Fibroblast of pulmonary artery (primary cell): Measurements from ENCODE around the gene DPP4.
A peak's percentile ranks its signal among the peaks of the same experiment; 100 is the strongest.

Source experiments
- DNase-seq: peaks from one replicate; pipeline ENCODE4 v3.0.0-alpha.2; 2010; ENCODE audit warnings: low read depth
- H3K4me3 ChIP-seq: replicated peaks from 2 replicates; pipeline ENCODE4 v1.5.1; 2011; ENCODE audit warnings: low read depth, mild to moderate bottlenecking, control low read depth, low read length, moderate library complexity
- TF ChIP-seq, protein P1 (sequence below): IDR thresholded peaks from 2 replicates; pipeline ENCODE4 v1.5.1; 2011; ENCODE audit warnings: mild to moderate bottlenecking, control low read depth, low read length, inconsistent platforms; ENCODE audit errors: missing control alignments

Gene DPP4

DNA sequence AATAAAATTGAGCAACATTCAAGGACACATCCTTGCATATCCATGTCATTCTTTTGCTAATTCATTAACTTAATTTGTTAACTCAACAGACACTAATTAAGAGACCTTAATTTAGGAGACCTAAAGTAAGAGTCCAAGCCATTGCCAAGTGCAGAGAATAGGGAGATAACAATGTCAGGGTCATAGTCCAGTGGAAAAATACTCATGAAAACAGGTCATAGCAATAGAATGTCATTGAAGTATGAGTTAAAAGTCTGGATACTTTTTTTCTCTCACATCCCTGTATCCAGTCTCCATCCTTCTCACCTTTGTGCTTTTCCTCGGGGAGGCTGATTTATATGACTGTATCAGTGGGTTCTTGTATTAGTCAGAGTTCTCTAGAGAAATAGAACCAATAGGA lies 26.6 kb upstream of the DPP4 start:
- no peak overlapping the region for H3K4me3 ChIP-seq
- no peak for DNase-seq
- TF ChIP-seq, protein P1, sequence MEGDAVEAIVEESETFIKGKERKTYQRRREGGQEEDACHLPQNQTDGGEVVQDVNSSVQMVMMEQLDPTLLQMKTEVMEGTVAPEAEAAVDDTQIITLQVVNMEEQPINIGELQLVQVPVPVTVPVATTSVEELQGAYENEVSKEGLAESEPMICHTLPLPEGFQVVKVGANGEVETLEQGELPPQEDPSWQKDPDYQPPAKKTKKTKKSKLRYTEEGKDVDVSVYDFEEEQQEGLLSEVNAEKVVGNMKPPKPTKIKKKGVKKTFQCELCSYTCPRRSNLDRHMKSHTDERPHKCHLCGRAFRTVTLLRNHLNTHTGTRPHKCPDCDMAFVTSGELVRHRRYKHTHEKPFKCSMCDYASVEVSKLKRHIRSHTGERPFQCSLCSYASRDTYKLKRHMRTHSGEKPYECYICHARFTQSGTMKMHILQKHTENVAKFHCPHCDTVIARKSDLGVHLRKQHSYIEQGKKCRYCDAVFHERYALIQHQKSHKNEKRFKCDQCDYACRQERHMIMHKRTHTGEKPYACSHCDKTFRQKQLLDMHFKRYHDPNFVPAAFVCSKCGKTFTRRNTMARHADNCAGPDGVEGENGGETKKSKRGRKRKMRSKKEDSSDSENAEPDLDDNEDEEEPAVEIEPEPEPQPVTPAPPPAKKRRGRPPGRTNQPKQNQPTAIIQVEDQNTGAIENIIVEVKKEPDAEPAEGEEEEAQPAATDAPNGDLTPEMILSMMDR = no peak

DNA sequence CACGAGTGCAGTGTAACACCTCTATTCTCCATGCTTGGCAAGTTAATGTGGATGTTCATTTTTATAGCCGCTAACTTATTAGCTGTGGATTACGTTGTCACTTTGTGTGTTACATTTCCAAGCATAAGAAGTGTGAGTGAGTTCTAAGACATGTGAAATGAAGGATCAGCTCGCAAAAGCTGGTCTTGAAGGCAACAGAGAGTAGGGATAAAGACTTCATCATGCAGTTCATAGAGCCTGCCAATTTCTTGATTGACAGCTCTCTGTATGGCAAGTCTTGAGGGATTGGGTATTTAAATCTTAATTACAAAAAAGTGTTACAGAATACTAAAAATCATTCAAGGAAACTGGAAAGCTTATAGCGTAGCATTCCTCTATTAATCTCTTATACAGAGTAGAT lies 25.8 kb upstream of the DPP4 start:
- no peak for DNase-seq
- no peak overlapping the region for H3K4me3 ChIP-seq
- TF ChIP-seq, protein P1 = no peak

DNA sequence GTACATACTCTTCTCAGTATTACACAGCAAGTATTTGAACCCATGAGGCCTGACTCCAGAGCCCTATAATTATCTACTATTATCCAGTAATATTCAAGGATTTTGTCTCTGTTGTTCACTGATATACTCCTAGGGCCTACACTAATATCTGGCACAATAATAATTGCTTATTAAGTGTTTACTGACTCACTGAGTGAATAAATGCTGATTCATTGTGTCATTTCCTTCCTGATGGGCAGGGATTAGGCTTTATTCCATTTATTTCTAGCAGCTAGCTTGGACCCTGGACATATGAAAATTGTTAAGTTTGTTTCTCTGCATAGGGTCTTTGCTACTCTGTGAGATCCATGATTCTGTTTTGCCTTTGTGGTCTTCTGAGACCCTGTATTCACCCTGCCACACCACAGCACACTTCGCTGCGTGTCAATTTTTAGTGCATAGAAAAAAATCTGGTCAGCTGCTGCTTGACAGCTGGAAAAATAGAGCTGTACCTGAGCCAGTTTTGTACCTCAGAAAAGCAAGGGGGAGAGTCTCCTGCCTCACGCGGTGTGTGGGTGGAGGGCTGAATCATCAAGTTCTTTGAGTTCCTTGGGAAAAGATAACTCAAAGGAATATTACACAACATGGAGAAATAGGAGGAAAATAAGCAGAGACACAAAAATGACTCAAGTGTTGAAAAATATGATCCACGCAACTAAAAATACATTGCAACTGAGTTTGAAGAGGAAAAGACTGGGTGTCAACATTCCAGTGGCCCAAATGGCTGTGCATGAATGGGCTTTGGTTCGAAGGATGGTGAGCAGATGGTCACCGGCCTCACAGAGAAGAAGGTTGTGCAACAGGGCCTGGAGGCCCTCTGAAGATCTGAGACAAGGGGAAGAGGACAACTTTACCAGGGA lies 18.9 kb upstream of the DPP4 start:
- peak; percentile 99 for DNase-seq
- H3K4me3 ChIP-seq = no peak overlapping the region

GRCh38 chr2:162092008-162092390 lies 18.0 kb upstream of the DPP4 start:
- TF ChIP-seq, protein P1 = no peak
- H3K4me3 ChIP-seq = no peak overlapping the region
- DNase-seq = peak; percentile 51

More for the DNA sequence above, 18.9 kb upstream of the DPP4 start:
- TF ChIP-seq, protein P1 = no peak

DNA sequence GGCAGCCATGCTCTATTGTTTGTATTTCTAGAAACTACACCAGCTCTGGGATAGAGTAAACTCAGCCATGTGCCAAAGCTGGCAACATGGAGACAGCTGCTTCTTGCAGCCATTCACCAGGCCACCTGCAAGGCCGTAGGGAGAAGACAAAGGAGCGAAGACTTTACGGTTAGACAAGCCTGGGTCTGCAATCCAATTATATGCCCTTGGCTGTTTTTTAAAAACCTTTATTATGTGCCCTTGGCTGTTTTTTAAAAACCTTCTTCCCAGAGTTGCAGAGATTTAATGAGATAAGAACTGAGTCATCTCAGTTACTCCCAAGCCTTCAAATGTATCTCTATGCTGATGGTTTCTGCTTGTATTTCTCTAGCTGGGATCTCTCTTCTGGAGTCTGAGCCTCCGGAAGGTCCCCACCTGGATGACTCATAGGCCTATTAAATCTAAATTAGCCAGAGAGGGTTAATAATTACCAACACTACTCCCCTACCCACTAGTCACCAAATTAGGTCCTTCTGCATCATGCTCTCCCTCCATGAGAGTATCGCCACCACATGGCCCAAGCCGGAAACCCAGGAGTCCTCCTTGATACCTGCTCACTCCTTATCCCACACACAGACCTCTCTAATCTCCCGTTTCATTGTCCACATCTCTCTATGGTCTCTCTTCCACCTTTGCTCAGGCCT lies 17.5 kb upstream of the DPP4 start:
- no peak overlapping the region for H3K4me3 ChIP-seq
- TF ChIP-seq, protein P1 = peak; percentile 14
- no peak for DNase-seq

DNA sequence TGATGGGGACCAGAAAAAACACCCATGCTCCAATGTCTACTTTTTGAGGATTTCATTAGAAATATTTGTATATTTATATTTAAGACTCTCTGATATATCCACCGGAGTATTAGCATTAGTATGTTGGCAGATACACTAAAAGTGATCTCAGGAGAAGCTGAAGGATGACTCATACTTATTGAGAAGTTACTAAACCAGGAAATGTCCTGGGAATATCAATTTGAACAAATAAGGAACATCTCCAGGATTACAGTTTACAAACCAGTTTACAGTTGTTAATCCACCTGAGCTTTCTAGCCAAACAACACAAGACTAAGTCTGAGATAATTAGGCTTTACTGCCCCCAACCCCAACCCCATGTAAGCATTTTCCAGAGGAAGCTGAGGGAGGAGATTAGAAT lies 16.1 kb upstream of the DPP4 start:
- H3K4me3 ChIP-seq = no peak overlapping the region
- TF ChIP-seq, protein P1 = no peak
- DNase-seq = peak; percentile 49
